Natural killer cell (primary cell): ENCODE results near the gene SLC15A1. TPM values are rescaled to one million over a fixed set of nuclear protein-coding genes. Genes with fewer than 3 reads are reported as not detected.

Experiments used
- ATAC-seq, 3 donors: fragments of 150-1000 bp in 2 of 3; fragments of 200-7000 bp in 1 of 3; cut with Tn5 transposase; 1 replicate in 1 of 3; 2 replicates in 2 of 3; pipeline ENCODE4 v1.10.0; 2021; ENCODE audit warnings: mild to moderate bottlenecking in 2 of 3, moderate library complexity in 2 of 3
- DNase-seq, 2 donors: peaks; one replicate each; pipeline versions ENCODE4 v3.0.0 to v3.0.0-alpha.2; 2013 to 2021; ENCODE audit warnings: mixed read lengths in 1 of 2
- H3K27ac ChIP-seq: one replicate; pipeline ENCODE4 v1.5.1; 2013; ENCODE audit warnings: mild to moderate bottlenecking, low read length
- H3K27me3 ChIP-seq: one replicate; pipeline ENCODE4 v1.6.1; 2013; ENCODE audit warnings: low read length; ENCODE audit not compliant: control insufficient read depth, insufficient read depth
- H3K36me3 ChIP-seq: one replicate; pipeline ENCODE4 v1.6.1; 2013; ENCODE audit warnings: low read length; ENCODE audit not compliant: control insufficient read depth, insufficient read depth
- H3K4me1 ChIP-seq: one replicate; pipeline ENCODE4 v1.6.1; 2013; ENCODE audit warnings: low read length; ENCODE audit not compliant: control insufficient read depth, insufficient read depth
- H3K4me3 ChIP-seq: one replicate; pipeline ENCODE4 v1.5.1; 2013; ENCODE audit warnings: low read length
- H3K9me3 ChIP-seq: one replicate; pipeline ENCODE4 v1.6.1; 2013; ENCODE audit warnings: low read length; ENCODE audit not compliant: control insufficient read depth, insufficient read depth
- H3K27ac Mint-ChIP-seq, 2 donors: one replicate each; pipeline ENCODE4 v1.8.0; 2022; ENCODE audit warnings: mild to moderate bottlenecking in 2 of 2, mixed read lengths in 2 of 2, moderate library complexity in 1 of 2
- H3K27me3 Mint-ChIP-seq, 2 donors: one replicate each; pipeline ENCODE4 v1.8.0; 2022; ENCODE audit warnings: low read depth in 2 of 2, mixed read lengths in 2 of 2
- H3K36me3 Mint-ChIP-seq: one replicate; pipeline ENCODE4 v1.8.0; 2022; ENCODE audit warnings: mixed read lengths
- H3K4me1 Mint-ChIP-seq, 2 donors: one replicate each; pipeline ENCODE4 v1.8.0; 2022; ENCODE audit warnings: mixed read lengths in 2 of 2
- H3K4me3 Mint-ChIP-seq: one replicate; pipeline ENCODE4 v1.8.0; 2022; ENCODE audit warnings: mild to moderate bottlenecking, moderate library complexity, mixed read lengths
- H3K9me3 Mint-ChIP-seq, 2 donors: one replicate each; pipeline ENCODE4 v1.8.0; 2022; ENCODE audit warnings: mixed read lengths in 2 of 2
- CTCF ChIP-seq: fragments of 200-600 bp; IDR thresholded peaks from one replicate; pipeline ENCODE4 v1.8.0; 2022; ENCODE audit warnings: antibody characterized with exemption
- WGBS: methylation state at CpG from one replicate; pipeline ENCODE4 v1.1.7; 2013; ENCODE audit warnings: missing lambda C conversion rate; ENCODE audit not compliant: insufficient coverage; 5-methylcytosine and 5-hydroxymethylcytosine counted together
- intact Hi-C: fragments of 100-400 bp; cut with micrococcal nuclease; formaldehyde crosslinking; loops from one replicate; pipeline ENCODE4 v1.14.2; 2022
- total RNA-seq, 4 donors: library from RNA; stranded (reverse); fragments of 120-200 nt in 1 of 4; gene quantifications; one replicate each; pipeline versions ENCODE4 v1.2.3 to v1.2.4, GENCODE V29; 2013 to 2022

The SLC15A1 gene
- total RNA-seq, 3 donors from 2014 or later (not counting 1 experiment from before 2014, with no cell fraction given): not detected

- H3K4me3 Mint-ChIP-seq: no peak overlapping the region
Observed at GRCh38 chr13:98685146-98685545, 67.3 kb downstream of the SLC15A1 start.

GRCh38 chr13:98681049-98681448 is 71.4 kb downstream of the SLC15A1 start:
- Histone ChIP-seq H3K4me1 (no peaks in the 10 kb centered on the region), H3K4me3 (no peak overlapping the region), H3K27me3 (no peaks in the 10 kb centered on the region), H3K36me3 (no peaks in the 10 kb centered on the region), H3K9me3 (no peaks in the 10 kb centered on the region), H3K27ac (no peak overlapping the region)
- Mint-ChIP-seq H3K9me3 (no peaks in the 10 kb centered on the region), H3K27me3 (peaks cover 7 to 8% of the 10 kb centered on the region in 2 donors), H3K27ac (no peak overlapping the region), H3K36me3 (no peaks in the 10 kb centered on the region), H3K4me3 (no peak overlapping the region), H3K4me1 (no peaks in the 10 kb centered on the region)
- 94% methylated on average over 2 of the region's 3 CpGs for WGBS
- no peak for DNase-seq
- TF ChIP-seq CTCF: no peak
- intact Hi-C loops: no loop called here
- ATAC-seq: no peak

More at GRCh38 chr13:98685146-98685545, 67.3 kb downstream of the SLC15A1 start:
- TF ChIP-seq CTCF: no peak
- no peaks in the 10 kb centered on the region for H3K4me1 ChIP-seq
- H3K27ac Mint-ChIP-seq: no peak overlapping the region
- no peaks in the 10 kb centered on the region for H3K36me3 Mint-ChIP-seq
- H3K9me3 Mint-ChIP-seq: no peaks in the 10 kb centered on the region
- no peaks in the 10 kb centered on the region for H3K4me1 Mint-ChIP-seq
- no peak for DNase-seq
- H3K4me3 ChIP-seq: no peak overlapping the region
- H3K9me3 ChIP-seq: no peaks in the 10 kb centered on the region
- H3K27me3 Mint-ChIP-seq: peaks cover 8 to 18% of the 10 kb centered on the region in 2 donors
- H3K36me3 ChIP-seq: no peaks in the 10 kb centered on the region
- intact Hi-C loops: no loop called here
- WGBS: 43% methylated on average over 2 of the region's 2 CpGs
- ATAC-seq: no peak
- no peak overlapping the region for H3K27ac ChIP-seq
- H3K27me3 ChIP-seq: no peaks in the 10 kb centered on the region

GRCh38 chr13:98678741-98679140 is 73.7 kb downstream of the SLC15A1 start:
- no peak for ATAC-seq
- H3K9me3 Mint-ChIP-seq: no peaks in the 10 kb centered on the region
- intact Hi-C loops: loop anchor here (10.0 kb wide), 1 partner anchor 824 kb away; no protein-coding TSS in a partner anchor

More at GRCh38 chr13:98678741-98679140, 73.7 kb downstream of the SLC15A1 start:
- H3K27ac ChIP-seq: no peak overlapping the region
- H3K4me3 ChIP-seq: no peak overlapping the region
- H3K27me3 ChIP-seq: no peaks in the 10 kb centered on the region
- no peaks in the 10 kb centered on the region for H3K36me3 ChIP-seq
- no peaks in the 10 kb centered on the region for H3K9me3 ChIP-seq
- H3K27me3 Mint-ChIP-seq: peaks cover 0 to 6% of the 10 kb centered on the region in 2 donors
- peaks cover 4% of the 10 kb centered on the region in 2 donors for H3K4me1 Mint-ChIP-seq
- no peak for TF ChIP-seq CTCF
- DNase-seq: no peak
- no peak overlapping the region for H3K4me3 Mint-ChIP-seq
- peaks cover 3% of the 10 kb centered on the region for H3K4me1 ChIP-seq
- 87% methylated on average over 8 of the region's 8 CpGs for WGBS
- H3K36me3 Mint-ChIP-seq: no peaks in the 10 kb centered on the region
- H3K27ac Mint-ChIP-seq: no peak overlapping the region
